Measurements from ENCODE around the gene CNOT6. TPM values are rescaled to one million over a fixed set of nuclear protein-coding genes. Genes with fewer than 3 reads are reported as not detected.
"Not testable (repeated sequence)": the region's sequence is repeated elsewhere in the genome, so short reads cannot be mapped to it uniquely, and the experiment has no call there.

CNOT6 gene
- total and polyA plus RNA-seq, 10 of the 15 experiments (the other 5 are each of a cell fraction or from before 2014, with no cell fraction given) = 3.8 to 22.1 (median 12.1) TPM

- no peak for TF ChIP-seq ZNF274 (IDR thresholded peaks at IDR 0.05; ENCODE audit: insufficient read depth, insufficient read length)
- TF ChIP-seq SUZ12 (IDR thresholded peaks at IDR 0.05; ENCODE audit: unreplicated experiment) = no peak
- no peak for TF ChIP-seq BHLHE40 (IDR thresholded peaks at IDR 0.05; ENCODE audit: borderline replicate concordance in 1 of 2, low read depth in 2 of 2, low read length in 1 of 2)
- no peak for TF ChIP-seq TARDBP (IDR thresholded peaks at IDR 0.05; ENCODE audit: borderline replicate concordance)
These were observed 22.3 kb upstream of the CNOT6 start (continued) for GRCh38 chr5:180471866-180472265.

- CTCF ChIA-PET = interaction anchor here (0.8 to 1.8 kb wide), 7 partner anchors 10 to 271 kb away, joined by 3 to 7 read pairs (median 4); no protein-coding TSS in a partner anchor
- FAIRE-seq (no peak), DNase-seq (ENCODE audit: low read depth, low spot score) (no peak), ATAC-seq (no peak)
- POLR2A ChIA-PET = no interaction called here
- BruUV-seq (replicated peaks) = no TSS peak
- intact Hi-C loops (cut with micrococcal nuclease; ENCODE audit: unreplicated experiment) (loop anchor here (5.0 kb wide), 1 partner anchor 345 kb away; no protein-coding TSS in a partner anchor), in situ Hi-C loops (cut with MboI) (no loop called here)
- Histone ChIP-seq H2AFZ (ENCODE audit: control insufficient read depth, low read depth, low read length) (no peak overlapping the region), H3K4me3 (no peak overlapping the region), H3K9ac (ENCODE audit: control insufficient read depth, insufficient read depth, low read length) (no peak overlapping the region), H3K9me3 (replicated peaks; ENCODE audit: control insufficient read depth, insufficient read depth, low read length) (no peaks in the 10 kb centered on the region), H3K27ac (ENCODE audit: control insufficient read depth, insufficient read depth) (no peak overlapping the region), H3K4me1 (ENCODE audit: control insufficient read depth, insufficient read depth, low read length) (no peaks in the 10 kb centered on the region), H3K36me3 (ENCODE audit: control insufficient read depth in 2 of 2, insufficient read depth in 2 of 2, low read length in 1 of 2) (no peaks in the 10 kb centered on the region), H3K27me3 (replicated peaks in 1 of 2; ENCODE audit: control insufficient read depth in 2 of 2, insufficient read depth in 2 of 2, low read length in 1 of 2) (no peaks in the 10 kb centered on the region), H4K20me1 (ENCODE audit: control insufficient read depth, insufficient read depth) (no peaks in the 10 kb centered on the region), H3K79me2 (ENCODE audit: control insufficient read depth, insufficient read depth, low read length) (no peaks in the 10 kb centered on the region), H3K4me2 (ENCODE audit: control insufficient read depth, insufficient read depth) (no peak overlapping the region)
- 63% methylated on average over 4 of the region's 4 CpGs for WGBS (ENCODE audit: insufficient coverage, insufficient replicate concordance, low lambda C conversion rate, missing lambda C conversion rate)
- SMC1A ChIA-PET (ENCODE audit: uncharacterized antibody, unreplicated experiment) = no interaction called here
- TF ChIP-seq EED (IDR thresholded peaks at IDR 0.05; ENCODE audit: low read depth) (no peak), HCFC1 (IDR thresholded peaks at IDR 0.05; ENCODE audit: low read length) (no peak), POU2F2 (IDR thresholded peaks at IDR 0.05; ENCODE audit: borderline replicate concordance, low read depth, low read length) (no peak), CHD2 (IDR thresholded peaks at IDR 0.05; ENCODE audit: borderline replicate concordance, low read depth, low read length) (no peak), NR2F1 (conservative IDR thresholded peaks at IDR 0.05) (no peak), RAD21 (IDR thresholded peaks at IDR 0.05; ENCODE audit: insufficient read depth, low read depth, low read length) (no peak), NFXL1 (IDR thresholded peaks at IDR 0.05; ENCODE audit: borderline replicate concordance) (no peak)
- RAD21 ChIA-PET (ENCODE audit: unreplicated experiment) = interaction anchor here (1.5 kb wide), 1 partner anchor 143 kb away, joined by 4 read pairs; no protein-coding TSS in a partner anchor
These were observed 21.9 kb upstream of the CNOT6 start for GRCh38 chr5:180472269-180472668.

GRCh38 chr5:180473386-180473785, 20.8 kb upstream of the CNOT6 start:
- in situ Hi-C loops (cut with MboI); H3K79me2 ChIP-seq (ENCODE audit: control insufficient read depth, insufficient read depth, low read length); POLR2A ChIA-PET; H4K20me1 ChIP-seq (ENCODE audit: control insufficient read depth, insufficient read depth); FAIRE-seq; H3K4me1 ChIP-seq (ENCODE audit: control insufficient read depth, insufficient read depth, low read length); H3K9ac ChIP-seq (ENCODE audit: control insufficient read depth, insufficient read depth, low read length); DNase-seq (ENCODE audit: low read depth, low spot score); H3K27ac ChIP-seq (ENCODE audit: control insufficient read depth, insufficient read depth); H2AFZ ChIP-seq (ENCODE audit: control insufficient read depth, low read depth, low read length); ATAC-seq; H3K36me3 ChIP-seq (ENCODE audit: control insufficient read depth in 2 of 2, insufficient read depth in 2 of 2, low read length in 1 of 2); SMC1A ChIA-PET (ENCODE audit: uncharacterized antibody, unreplicated experiment); H3K4me2 ChIP-seq (ENCODE audit: control insufficient read depth, insufficient read depth); H3K4me3 ChIP-seq; H3K27me3 ChIP-seq (replicated peaks in 1 of 2; ENCODE audit: control insufficient read depth in 2 of 2, insufficient read depth in 2 of 2, low read length in 1 of 2); BruUV-seq (replicated peaks); H3K9me3 ChIP-seq (replicated peaks; ENCODE audit: control insufficient read depth, insufficient read depth, low read length): not testable (repeated sequence)
- intact Hi-C loops (cut with micrococcal nuclease; ENCODE audit: unreplicated experiment) = loop anchor here (5.0 kb wide), 1 partner anchor 346 kb away; no protein-coding TSS in a partner anchor
- ChIA-PET RAD21 (ENCODE audit: unreplicated experiment) (interaction anchor here (0.9 to 1.2 kb wide), 2 partner anchors 180 to 345 kb away, joined by 3 to 4 read pairs; no protein-coding TSS in a partner anchor), CTCF (interaction anchor here (0.7 to 2.2 kb wide), 12 partner anchors 9 to 273 kb away, joined by 3 to 14 read pairs (median 4); no protein-coding TSS in a partner anchor)
- 42% methylated on average over 8 of the region's 8 CpGs for WGBS (ENCODE audit: insufficient coverage, insufficient replicate concordance, low lambda C conversion rate, missing lambda C conversion rate)

Measured in GM12878 (cell line).